Uterus (tissue), 4 donors: ENCODE results near the gene GNAT1. TPM values are rescaled to one million over a fixed set of nuclear protein-coding genes. Genes with fewer than 3 reads are reported as not detected.

ENCODE experiments used
- DNase-seq, 2 donors: peaks; one replicate each; pipeline ENCODE4 v3.0.0-alpha.2; 2019 to 2020
- H3K27ac ChIP-seq, 2 donors: fragments of 200-600 bp; sonication (generic); 1 replicate in 1 of 2; 2 replicates in 1 of 2; pipeline ENCODE4 v1.5.1; 2016 to 2018
- H3K27me3 ChIP-seq, 2 donors: fragments of 200-600 bp; sonication (generic); one replicate each; pipeline ENCODE4 v1.5.1; 2018 to 2019; ENCODE audit warnings: control low read depth in 1 of 2
- H3K36me3 ChIP-seq, 2 donors: fragments of 200-600 bp; sonication (generic); one replicate each; pipeline ENCODE4 v1.5.1; 2019; ENCODE audit warnings: control low read depth in 1 of 2
- H3K4me1 ChIP-seq, 2 donors: fragments of 200-600 bp; sonication (generic); one replicate each; pipeline ENCODE4 v1.5.1; 2018 to 2019; ENCODE audit warnings: control low read depth in 1 of 2
- H3K4me3 ChIP-seq, 2 donors: fragments of 200-600 bp; sonication (generic); 1 replicate in 1 of 2; 2 replicates in 1 of 2; pipeline ENCODE4 v1.5.1; 2018 to 2019; ENCODE audit warnings: mild to moderate bottlenecking in 1 of 2
- H3K9me3 ChIP-seq, 2 donors: fragments of 200-600 bp; sonication (generic); one replicate each; pipeline ENCODE4 v1.5.1; 2019; ENCODE audit warnings: control low read depth in 1 of 2
- POLR2A ChIP-seq, 2 donors: fragments of 450-650 bp; IDR thresholded peaks; one replicate each; pipeline ENCODE4 v1.6.1; 2016; ENCODE audit warnings: antibody characterized with exemption in 2 of 2, mild to moderate bottlenecking in 1 of 2, moderate library complexity in 1 of 2
- intact Hi-C: fragments of 100-400 bp; cut with DNase I; formaldehyde crosslinking; loops from one replicate; pipeline ENCODE4 v1.15.1; 2023; ENCODE audit warnings: low total_unique reads
- total RNA-seq, 4 donors: library from RNA; depleted of rRNA in 3 of 4; stranded (reverse); fragments of >200 nt in 3 of 4; gene quantifications; one replicate each; pipeline versions ENCODE4 v1.1.0 to v1.2.4, GENCODE V29; 2014 to 2023
- TF ChIP-seq, protein P1 (sequence below), 4 experiments: fragments of 200-600 bp in 2 of 4; fragments of 450-650 bp in 2 of 4; sonication (generic) in 2 of 4; IDR thresholded peaks; one replicate each; pipeline ENCODE4 v1.5.1; 2016 to 2019; ENCODE audit warnings: antibody characterized with exemption in 4 of 4, mild to moderate bottlenecking in 2 of 4, moderate library complexity in 1 of 4
- donor health status: DM: yes; HTN: yes; CAD: no.

Gene GNAT1
- total RNA-seq, 4 donors from 2014 or later, result not detected

DNA sequence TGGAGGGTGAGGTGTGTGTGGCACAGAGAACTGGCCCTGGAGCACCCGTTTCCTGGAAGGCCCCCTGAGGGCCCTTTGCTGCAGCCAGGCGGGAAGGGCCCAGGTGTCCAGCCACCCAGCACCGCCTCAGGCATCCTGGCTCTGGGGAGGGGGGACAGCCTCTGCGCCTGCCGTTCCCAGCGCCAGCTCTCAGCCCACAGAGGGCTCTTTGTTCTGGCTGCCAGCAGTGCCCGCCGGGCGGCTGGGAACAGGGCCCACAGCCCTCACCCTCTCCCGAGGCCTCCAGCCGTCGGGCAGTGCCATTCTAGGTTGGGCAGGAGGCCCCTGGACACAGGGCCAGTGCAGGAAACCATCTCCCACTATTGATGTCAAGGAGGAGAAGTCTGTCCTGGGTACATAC lies 22.0 kb downstream of the GNAT1 start:
- H3K27ac ChIP-seq, result no peak overlapping the region
- intact Hi-C loops, result no loop called here
- H3K9me3 ChIP-seq, result no peaks in the 10 kb centered on the region
- no peak overlapping the region for H3K4me3 ChIP-seq
- H3K4me1 ChIP-seq, result no peaks in the 10 kb centered on the region
- no peaks in the 10 kb centered on the region for H3K27me3 ChIP-seq
- no peak for TF ChIP-seq POLR2A (IDR thresholded peaks at IDR 0.05)
- TF ChIP-seq, protein P1, sequence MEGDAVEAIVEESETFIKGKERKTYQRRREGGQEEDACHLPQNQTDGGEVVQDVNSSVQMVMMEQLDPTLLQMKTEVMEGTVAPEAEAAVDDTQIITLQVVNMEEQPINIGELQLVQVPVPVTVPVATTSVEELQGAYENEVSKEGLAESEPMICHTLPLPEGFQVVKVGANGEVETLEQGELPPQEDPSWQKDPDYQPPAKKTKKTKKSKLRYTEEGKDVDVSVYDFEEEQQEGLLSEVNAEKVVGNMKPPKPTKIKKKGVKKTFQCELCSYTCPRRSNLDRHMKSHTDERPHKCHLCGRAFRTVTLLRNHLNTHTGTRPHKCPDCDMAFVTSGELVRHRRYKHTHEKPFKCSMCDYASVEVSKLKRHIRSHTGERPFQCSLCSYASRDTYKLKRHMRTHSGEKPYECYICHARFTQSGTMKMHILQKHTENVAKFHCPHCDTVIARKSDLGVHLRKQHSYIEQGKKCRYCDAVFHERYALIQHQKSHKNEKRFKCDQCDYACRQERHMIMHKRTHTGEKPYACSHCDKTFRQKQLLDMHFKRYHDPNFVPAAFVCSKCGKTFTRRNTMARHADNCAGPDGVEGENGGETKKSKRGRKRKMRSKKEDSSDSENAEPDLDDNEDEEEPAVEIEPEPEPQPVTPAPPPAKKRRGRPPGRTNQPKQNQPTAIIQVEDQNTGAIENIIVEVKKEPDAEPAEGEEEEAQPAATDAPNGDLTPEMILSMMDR (IDR thresholded peaks at IDR 0.05), result no peak
- no peaks in the 10 kb centered on the region for H3K36me3 ChIP-seq
- DNase-seq, result no peak

DNA sequence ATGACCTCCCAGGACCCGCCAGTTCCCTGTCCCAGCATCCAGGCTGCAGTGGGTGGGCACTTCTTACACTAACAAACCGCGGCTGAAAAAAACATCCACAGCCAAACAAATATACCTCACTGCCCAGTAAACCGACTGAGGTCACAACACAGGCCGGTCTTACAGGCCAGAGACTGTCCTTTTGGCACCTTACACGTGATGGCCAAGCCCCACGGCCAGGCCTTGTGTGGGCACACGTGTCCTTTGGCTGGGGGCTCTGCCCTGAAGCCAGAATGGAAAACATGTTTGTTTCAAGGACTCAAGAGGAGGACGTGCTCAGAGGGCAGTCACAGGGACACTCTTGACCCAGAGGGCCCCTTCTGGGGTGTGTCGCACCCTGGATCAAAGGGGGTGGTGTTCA lies 23.4 kb downstream of the GNAT1 start:
- no peak for TF ChIP-seq POLR2A (IDR thresholded peaks at IDR 0.05)
- TF ChIP-seq, protein P1 (IDR thresholded peaks at IDR 0.05), result no peak
- no peaks in the 10 kb centered on the region for H3K9me3 ChIP-seq
- no peaks in the 10 kb centered on the region for H3K36me3 ChIP-seq
- H3K27me3 ChIP-seq, result no peaks in the 10 kb centered on the region
- no peak overlapping the region for H3K27ac ChIP-seq
- no peak overlapping the region for H3K4me3 ChIP-seq
- intact Hi-C loops, result no loop called here
- no peaks in the 10 kb centered on the region for H3K4me1 ChIP-seq
- DNase-seq, result no peak

DNA sequence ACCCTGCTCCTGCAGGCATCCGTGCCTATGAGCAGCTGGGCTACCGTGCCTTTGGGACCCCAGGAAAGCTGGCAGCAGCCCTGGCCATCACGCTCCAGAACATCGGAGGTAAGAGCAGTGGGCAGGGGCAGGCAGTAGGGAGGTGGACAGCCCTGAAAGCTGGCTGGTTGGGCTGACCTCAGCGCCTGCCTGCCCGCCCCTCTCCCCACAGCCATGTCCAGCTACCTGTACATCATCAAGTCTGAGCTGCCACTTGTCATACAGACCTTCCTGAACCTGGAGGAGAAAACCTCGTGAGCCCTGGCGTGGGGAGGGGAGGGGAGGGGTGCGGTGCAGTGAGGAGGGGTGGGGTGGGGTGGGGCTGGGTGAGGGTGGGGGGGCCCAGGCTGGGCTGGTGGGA lies 24.1 kb downstream of the GNAT1 start:
- Histone ChIP-seq H3K27ac (no peak overlapping the region), H3K4me3 (no peak overlapping the region), H3K36me3 (no peaks in the 10 kb centered on the region), H3K27me3 (no peaks in the 10 kb centered on the region), H3K9me3 (no peaks in the 10 kb centered on the region), H3K4me1 (no peaks in the 10 kb centered on the region)
- no peak for TF ChIP-seq POLR2A (IDR thresholded peaks at IDR 0.05)
- TF ChIP-seq, protein P1 (IDR thresholded peaks at IDR 0.05), result no peak
- no peak for DNase-seq
- intact Hi-C loops, result no loop called here

DNA sequence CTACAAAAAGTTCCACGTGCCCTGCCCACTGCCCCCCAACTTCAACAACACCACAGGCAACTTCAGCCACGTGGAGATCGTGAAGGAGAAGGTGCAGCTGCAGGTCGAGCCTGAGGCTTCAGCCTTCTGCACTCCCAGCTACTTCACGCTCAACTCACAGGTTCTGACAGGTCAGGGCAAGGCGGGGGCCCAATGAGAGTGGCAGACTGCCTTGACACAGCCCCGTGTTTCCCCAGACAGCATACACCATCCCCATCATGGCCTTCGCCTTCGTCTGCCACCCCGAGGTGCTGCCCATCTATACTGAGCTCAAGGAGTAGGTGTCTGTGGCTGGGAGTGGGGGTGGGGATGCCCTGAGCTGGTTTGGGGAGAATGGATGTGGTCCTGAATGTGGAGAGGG lies 26.3 kb downstream of the GNAT1 start:
- Histone ChIP-seq H3K27ac (no peak overlapping the region), H3K4me1 (no peaks in the 10 kb centered on the region), H3K27me3 (no peaks in the 10 kb centered on the region), H3K36me3 (no peaks in the 10 kb centered on the region), H3K9me3 (no peaks in the 10 kb centered on the region), H3K4me3 (no peak overlapping the region)
- TF ChIP-seq, protein P1 (IDR thresholded peaks at IDR 0.05), result no peak
- no peak for TF ChIP-seq POLR2A (IDR thresholded peaks at IDR 0.05)
- intact Hi-C loops, result no loop called here
- DNase-seq, result no peak

DNA sequence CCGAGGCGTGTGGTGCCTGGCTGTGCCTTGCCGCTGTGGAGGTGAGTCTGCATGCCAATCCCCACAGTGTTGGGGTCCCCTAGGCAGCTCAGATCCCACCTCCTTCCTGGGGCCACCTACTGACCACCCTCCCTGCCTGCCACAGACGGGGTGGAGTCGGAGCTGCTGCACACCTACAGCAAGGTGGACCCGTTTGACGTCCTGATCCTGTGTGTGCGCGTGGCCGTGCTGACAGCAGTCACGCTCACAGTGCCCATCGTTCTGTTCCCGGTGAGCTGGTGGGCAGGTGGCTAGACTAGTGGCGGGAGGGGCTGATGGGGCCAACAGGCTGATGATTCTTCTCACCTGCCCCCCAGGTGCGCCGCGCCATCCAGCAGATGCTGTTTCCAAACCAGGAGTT lies 27.0 kb downstream of the GNAT1 start:
- intact Hi-C loops, result no loop called here
- H3K27ac ChIP-seq, result no peak overlapping the region
- TF ChIP-seq, protein P1 (IDR thresholded peaks at IDR 0.05), result no peak
- TF ChIP-seq POLR2A (IDR thresholded peaks at IDR 0.05), result no peak
- H3K36me3 ChIP-seq, result no peaks in the 10 kb centered on the region
- DNase-seq, result no peak
- no peaks in the 10 kb centered on the region for H3K9me3 ChIP-seq
- no peaks in the 10 kb centered on the region for H3K27me3 ChIP-seq
- no peak overlapping the region for H3K4me3 ChIP-seq
- H3K4me1 ChIP-seq, result no peaks in the 10 kb centered on the region
